GM18867 (cell line): ENCODE measurements around the gene AGAP1.

Source experiments
- ATAC-seq: cut with Tn5 transposase; IDR thresholded peaks from one replicate; pipeline ENCODE4 v1.9.1; 2021; ENCODE audit warnings: mild to moderate bottlenecking, moderate library complexity; ENCODE audit not compliant: unreplicated experiment

AGAP1 gene

DNA sequence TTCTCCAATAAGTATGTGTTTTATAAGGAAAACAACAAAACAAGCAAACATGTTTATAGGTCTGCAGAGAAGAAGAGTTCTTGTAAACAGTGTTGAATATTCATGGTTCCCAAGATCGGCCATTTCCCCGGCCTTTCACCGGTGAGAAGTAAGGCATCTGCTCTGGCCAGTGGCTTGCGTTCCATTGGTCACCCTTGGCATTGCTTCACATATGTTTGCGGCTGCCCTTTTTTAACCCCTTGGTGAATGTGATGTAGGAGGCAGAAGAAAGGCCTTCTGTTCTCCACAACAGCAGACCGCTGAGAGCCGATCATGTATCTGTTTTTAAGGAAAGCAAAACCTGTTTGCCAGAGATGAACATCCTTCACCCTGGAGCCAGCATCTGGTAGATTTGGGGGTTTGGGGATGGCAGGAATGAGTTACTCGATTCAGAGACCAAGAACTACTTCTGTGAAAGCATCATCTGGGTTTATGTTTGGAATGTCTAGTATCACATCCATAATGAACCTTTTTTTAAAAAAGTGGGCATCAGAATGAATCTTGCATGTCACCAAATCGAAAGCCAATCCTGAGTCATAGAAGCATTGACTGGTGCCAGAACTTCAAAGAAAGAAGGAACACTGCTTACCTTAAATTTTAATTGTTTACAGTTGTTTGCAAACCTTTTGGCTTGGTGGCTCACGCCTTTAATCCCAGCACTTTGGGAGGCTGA is 112.3 kb downstream of the AGAP1 start:
- no peak for ATAC-seq

DNA sequence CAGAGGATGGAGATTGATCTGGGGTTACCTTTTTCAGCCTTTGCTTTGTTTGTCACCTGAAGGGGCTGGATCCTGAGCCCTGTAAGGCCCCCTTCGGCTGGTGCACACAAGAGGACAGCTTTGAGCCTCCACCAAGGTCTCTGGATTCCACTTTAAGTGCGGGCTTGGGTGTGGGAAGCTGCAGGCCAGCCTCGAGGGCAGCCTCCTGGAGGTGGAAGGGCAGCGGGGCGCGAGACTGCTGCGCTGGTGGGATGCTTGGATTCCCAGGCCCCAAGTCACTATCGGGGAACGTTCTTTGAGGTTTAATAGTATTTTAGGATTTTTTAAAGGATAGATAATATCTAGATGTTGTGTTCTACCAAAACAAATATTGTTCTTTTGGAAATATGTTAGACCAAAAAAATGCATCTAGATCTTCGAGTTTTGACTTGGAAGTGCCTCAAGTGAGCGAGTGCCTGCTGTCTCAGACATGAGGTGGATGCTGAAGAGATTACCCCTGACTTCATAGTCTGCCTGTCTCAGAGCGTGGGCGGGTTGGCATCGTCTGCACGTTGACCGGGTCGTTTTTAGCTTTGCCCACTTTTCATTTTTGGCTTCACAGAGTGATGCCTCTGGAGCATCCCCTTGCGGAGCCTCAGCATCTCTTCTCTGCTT is 113.8 kb downstream of the AGAP1 start:
- no peak for ATAC-seq

DNA sequence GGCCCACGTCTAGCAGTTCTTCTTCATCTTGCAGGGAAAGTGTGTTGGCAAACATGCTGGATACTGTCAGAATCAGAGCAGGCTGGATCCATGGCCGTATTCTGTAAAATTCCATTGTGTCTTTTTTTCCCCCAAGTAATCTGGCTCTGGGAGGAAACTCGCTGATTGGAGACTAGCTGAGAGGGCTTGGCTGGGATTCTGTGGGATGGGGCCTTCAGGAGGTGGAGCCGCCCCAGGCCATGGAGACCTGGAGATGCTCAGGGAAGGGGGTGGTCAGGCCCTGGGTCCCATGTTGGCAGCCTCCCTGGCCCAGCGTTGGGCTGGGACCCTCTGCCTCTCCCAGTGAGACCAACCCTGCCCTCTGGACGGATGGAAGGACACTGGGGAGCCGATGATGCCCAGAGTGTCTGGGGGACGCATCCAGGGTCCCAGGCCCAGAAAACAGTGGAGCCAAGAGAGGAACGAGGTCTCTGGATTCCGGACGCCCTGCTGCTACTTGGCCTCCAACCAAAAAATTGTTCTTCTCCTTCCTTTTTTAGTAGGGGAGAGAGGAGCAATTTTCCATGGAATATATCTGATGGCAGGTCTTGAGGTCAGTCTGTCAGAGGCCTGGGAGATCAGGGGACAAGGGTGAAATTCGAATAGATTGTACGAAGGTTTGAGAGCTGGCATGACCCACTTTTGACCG is 114.5 kb downstream of the AGAP1 start:
- no peak for ATAC-seq

DNA sequence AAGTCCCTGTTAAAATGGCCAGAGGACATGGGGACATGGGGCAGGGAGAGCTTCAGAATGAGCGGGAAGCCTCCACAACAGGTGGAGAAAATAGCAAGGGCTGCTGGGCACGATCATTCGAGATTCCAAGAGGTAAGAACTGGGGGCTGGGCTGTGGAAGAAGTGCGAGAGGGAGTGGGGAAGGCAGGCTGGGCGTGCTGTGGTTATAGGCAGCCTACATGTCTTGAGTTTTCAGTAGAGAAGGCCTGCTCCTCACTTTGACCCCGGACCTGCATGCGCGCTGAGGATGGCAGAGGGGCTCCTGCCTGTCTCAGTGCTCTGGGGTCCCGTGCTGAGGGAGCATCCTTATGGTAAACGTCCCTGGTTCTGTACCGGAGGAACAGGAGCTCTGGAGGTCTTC is 115.5 kb downstream of the AGAP1 start:
- ATAC-seq, result no peak

DNA sequence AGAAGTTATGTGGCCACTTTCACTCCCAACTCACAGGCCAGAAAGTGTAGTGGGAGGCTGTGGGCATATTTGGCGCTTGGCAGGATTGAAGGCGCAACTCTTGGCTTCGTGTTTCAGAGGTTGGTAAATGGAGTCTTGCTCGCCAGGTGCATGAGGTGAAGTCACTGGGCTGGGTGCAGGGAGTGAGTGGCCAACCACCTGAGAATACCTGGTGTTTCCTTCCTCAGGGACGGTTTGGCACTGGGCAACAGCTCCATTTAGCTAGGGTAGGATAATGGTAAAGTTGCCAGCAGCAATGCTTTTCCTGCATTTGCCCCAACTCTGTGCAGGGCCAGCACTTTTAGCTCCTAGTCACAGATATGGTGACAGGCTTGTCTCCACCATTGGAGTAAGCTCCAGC is 115.9 kb downstream of the AGAP1 start:
- no peak for ATAC-seq

DNA sequence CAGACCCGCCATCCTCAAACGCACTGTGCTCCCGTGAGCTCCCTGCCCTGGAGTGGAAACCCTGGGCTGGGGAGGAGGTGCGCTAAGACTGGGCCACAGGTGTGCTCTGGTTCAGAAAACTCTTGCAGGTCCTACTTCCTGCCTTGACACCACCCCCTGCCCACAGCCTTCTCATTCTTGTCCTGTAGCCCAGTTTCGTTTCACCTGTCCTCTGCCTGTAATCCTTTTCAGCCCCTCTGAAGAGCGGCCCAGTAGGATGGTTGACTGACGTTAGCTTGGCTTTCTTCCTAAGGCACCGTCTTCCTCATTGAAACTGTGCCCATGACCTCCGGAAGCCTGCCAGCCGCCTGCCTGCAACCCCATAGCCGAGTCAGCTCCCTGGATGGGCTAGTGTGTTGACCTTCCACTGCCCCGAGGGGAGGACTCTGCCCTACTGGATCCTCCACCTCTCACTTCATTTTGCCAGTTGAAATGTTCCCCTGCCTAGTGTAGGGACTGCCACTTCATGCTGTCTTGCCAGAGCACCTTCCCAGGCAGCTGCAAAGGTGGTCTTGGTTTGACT is 116.9 kb downstream of the AGAP1 start:
- no peak for ATAC-seq

DNA sequence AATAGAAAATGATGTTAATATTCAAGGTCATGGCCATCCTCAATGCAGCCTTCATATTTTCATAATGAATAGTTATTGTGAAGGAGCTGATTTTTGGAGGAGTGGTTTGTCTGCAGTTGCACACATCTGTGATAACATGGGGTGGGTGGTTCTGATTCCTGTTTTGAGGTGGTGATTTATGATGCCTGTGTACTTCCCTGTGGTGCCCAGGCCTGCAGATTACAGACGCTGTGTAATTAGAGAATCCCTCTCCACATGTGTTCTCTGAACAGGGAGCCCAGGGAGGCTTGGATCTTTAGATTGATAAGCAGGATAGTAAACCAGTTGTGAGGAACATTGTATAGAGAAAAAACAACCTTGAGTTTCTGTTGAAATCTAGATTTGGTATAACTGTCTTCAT is 117.5 kb downstream of the AGAP1 start:
- ATAC-seq, result no peak

DNA sequence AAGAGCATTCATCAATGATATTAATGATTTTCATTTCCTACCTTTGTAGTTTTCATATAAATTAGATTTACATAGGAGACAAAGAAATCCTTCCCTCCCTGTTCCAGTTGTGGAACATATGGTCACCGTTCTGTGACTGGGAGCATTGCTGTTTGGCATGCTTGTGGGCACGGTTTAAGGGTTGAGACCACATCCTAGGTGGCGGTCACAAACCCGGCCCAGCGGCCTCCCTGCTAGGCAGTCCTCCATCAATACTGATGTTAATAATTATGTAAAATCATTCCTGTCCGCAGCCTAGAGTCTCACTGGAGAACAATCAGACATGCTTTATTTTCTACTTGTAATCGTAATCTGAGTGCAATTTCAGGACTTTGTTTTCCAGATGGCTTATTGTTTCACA is 117.9 kb downstream of the AGAP1 start:
- no peak for ATAC-seq

DNA sequence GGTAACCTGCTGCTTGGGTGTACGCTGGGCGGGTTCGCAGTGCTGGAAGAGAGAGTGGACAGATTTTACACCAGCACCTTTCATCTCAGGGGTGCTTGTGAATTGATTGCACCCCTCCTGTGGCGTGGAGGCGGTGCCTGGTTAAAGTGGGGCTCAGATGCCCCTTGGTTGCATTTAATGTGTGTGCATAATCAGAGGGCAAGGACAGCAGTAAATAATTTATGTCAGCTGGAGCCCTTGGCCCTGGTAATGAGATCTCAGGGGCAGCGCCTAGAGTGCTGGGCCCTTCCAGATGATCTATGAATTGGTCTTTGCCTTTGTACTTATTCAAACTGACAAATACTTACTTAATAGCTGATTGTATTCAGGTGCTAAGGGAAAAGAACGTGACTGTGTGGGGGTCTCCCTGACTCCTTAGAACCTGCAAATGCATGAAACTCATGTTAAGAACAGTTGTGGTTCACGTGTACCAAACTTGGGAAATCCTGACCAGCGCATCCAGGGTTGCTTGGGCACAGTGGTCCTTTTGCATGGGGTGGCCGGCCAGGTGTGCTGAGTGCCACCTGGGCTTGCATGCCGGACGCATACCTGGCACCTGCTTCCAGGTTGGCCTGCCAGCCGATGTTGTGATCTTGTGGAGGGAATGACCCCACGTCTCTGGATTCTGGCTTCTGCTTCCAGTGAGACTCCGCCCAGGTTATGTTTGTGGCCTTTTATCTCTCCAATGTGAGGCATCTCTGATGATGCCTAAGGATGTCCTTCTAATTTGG is 118.5 kb downstream of the AGAP1 start:
- no peak for ATAC-seq

DNA sequence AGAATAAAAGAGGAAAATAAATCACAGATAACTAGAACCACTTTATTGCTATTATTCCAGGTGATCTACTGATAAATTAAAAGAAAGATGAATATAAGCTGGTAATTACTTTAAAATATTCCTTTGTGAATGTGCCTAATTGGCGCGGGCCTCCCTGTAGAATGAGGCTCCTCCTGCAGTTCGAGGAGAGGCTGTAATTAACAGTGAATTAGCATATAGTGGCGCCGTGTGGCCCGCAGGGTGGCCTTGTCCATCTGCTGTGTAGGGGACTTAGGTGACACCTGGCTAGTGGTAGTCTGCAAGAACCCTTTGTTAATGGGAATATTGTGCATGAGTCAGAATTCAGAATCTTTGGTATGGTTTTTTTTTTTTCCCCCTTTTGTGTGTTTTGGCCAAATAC is 119.8 kb downstream of the AGAP1 start:
- ATAC-seq, result no peak

DNA sequence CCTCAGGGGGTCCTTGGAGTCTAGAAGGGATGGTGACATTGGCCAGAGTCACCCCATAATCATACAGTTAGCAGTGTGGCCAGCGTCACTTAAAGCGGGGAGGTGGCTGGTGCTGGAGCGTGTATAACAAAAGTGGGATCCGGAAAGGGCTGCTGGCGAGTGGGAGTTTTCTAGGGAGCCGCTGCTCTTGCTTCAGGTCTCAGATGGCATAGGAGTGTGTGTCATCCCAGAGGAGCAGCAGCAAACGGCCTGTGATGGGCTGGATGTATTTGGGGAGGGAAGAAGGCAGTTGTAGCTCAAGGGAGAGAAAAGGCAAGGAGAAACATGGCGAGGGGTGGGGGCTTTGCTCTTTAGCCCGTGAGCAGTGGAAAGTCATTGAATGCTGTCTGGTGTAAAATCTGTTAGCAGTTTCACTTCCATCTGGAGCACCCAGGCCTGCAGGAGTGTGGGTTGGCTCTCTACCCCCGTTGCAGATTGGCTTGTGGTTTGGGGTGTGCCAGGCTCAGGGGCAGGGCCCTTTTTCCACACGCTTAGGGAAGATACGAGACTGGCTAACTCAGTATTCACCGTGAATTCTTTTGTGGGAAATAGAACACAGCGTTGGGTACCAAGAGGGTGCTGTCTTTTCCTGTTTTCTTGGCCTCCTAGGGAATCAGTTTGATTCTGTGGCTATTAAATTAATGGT is 120.5 kb downstream of the AGAP1 start:
- ATAC-seq, result no peak

DNA sequence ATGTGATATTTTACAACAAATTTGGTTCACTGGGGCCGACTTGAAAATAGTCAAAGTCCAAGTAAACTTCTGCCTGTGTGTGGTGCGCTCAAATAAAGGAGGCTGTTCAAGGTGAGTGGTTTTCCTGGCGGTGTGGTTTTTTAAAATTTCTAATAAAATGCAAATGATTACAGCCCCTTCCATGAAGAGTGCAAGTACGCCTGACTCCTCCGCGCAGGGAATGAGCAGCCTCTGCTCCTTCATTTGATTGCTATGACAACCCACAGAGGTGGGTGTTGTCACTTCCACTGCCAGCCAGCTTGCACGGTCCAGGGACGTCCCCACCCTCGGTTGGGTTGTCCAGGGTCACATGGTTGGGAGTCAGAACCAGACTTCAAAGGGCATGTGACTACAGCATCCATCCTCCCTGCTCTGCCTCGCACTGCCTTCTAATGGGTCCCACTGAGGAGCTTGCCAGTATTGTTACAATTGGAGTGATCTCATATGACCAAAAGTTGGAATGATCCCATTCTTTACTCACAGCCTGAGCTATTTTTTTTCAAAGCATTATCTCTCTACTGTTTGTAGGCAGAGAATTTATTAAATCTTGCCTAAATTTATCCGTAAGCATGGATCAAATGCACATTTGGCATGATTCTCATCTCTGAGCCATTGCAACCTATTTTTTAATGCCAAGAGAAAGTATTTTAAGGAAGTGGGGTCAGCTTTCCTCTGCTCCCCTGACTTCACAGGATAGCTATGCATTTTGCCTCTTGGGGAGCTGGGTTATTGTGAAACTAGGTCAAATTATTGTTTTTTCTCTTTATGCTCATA is 121.3 kb downstream of the AGAP1 start:
- ATAC-seq, result no peak

DNA sequence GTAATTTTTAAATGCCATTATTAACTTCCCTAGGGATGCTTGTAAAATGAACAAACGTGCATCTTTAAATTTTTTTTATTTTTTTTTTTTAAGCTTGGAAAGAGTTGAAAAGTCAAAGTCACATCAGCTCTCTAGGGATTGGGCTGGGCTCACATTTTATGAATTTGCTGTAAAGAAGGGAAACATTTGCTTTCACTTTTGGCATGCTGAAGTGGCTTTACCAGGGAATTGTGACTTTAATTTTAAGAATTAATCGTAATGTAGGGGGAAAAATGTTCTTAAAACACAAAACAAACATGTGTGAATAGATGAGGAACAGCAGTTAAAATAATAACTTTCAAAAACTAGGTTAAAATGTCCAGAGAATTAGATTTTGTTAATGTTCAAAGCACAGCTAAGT is 123.0 kb downstream of the AGAP1 start:
- ATAC-seq, result no peak

DNA sequence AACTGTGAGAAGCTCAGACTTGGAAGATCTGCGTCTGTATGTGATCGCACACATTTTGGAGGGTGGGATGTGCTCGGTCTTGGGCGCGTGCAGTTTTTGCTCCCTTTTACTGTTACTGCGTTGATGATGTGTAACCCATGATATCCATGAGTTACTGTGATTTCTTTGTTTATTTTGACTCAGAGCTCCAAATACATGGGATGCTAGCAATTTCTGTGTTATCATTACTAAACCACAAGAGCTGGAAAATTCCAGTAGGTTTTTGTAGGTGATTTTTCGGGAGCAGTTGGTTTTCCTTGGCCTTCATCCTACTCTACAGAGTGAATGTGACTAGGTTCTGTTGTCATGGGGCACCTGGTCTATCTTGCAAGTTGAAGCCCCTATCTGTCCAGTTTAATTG is 124.2 kb downstream of the AGAP1 start:
- no peak for ATAC-seq

DNA sequence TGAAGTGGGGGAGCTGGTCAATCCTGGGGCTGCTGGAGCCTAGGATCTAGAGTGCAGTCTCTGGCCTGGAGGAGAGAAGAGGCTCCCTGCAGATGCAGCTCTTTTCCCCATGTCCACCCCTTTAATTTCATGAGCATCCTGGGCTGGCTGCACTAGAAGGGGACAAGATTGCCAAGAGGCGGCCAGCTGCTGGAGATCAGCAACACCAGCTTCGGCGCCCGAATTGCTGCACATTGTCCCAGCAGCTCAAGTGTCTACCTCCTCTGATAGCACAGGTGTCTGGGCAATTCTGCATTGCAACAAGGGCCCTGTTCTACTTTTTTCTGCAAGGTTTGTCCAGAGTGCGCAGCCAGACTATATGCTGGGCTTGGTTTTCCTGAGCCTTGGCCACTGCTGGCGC is 125.7 kb downstream of the AGAP1 start:
- no peak for ATAC-seq

DNA sequence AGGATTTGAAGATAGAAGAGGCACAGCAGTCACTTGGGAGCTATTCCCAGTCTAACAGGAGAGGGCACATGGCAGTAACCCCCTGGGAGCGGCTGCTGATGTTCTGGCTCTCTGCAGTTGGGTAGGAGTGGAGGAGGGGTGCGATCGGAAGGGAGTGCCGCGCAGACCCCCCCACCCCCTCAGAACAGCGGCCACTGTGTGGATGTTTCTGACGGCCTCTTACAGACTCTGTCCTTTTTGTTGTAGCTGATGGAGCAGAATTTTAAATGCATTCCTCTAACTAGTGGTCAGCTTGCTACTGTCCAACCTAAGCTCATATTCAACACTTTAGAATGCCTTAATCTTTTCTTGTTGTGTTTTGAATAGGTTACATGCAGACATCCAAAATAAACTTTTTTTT is 127.9 kb downstream of the AGAP1 start:
- ATAC-seq, result no peak

DNA sequence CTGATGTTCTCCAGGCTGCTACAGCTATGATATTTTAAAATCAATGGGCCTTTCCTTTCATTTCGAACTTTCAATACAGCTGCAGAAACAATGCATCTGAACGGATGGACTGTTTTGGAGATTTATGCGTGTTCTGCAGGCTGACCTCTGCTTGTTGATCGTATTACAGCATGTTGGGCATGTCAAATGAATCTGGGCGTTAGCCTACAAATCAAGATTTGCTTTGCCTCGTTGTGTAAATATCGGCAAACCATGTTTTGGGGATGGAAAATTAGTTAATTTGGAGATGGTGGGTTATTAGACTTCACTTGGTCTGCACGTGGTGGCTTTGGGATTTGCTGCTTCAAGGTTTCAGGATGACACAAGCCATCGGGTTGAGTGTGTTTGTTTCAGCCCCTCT is 129.3 kb downstream of the AGAP1 start:
- no peak for ATAC-seq

DNA sequence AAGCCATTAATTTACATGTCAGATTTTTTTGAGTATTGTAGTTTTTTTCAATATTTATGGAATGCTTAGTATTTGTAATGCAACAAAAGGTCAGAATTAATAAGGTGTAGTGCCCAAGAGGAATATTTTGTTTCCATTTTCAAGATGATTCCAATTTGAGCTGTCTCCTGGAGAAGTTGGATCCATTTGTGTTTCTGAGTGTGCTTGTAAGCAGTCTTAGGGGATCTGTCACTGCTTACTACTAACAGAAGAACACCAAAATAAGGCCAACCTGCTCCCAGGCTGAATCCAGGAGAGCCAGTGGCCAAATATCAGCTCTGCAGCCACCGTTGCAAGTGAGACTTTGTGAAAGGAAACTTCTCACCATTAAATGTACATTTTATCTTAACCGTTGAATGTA is 129.9 kb downstream of the AGAP1 start:
- ATAC-seq, result no peak

DNA sequence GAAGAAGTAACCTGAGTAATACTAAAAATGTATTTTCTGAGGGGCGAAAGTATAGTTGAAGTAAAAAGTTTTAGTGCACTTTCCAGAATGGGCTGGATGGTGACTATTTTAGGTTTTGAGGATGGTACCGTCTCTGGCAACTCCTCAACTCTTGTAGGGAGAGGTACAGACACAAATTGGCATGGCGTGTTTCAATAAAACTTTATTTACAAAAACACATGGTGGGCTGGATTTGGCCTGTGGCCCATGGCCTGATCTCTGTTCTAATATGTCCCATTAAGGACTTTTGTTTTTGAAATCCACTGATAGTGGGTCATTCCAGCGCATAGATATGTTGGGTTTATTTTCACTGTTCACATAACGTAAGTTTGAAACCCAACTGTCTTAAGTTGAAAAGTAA is 132.8 kb downstream of the AGAP1 start:
- ATAC-seq, result no peak

DNA sequence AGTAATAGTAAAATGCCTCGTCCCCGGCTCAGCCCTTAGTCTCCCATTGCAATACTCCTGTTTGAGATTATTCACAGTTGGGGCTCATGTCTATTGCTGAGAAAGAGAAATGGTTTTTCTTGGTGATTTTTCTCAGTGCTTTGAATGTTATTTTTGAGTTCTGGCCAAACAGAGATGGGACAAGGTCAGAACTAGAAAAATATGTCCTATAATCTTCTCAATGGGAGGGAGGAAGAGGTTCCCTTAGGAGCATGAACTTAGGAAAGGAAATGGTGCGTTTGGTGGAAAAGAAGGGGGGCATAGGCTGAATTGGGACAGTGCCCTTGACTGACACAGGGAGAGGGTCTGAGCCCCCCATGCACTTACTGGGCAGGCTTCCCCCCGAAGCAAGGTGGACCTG is 133.8 kb downstream of the AGAP1 start:
- ATAC-seq, result no peak
